C4-2B (cell line): ENCODE results near the gene INPP4B.

Experiments used
- H3K27ac ChIP-seq: fragments of 450-650 bp; 2 replicates; pipeline ENCODE4 v1.5.1; 2017
- ZFX ChIP-seq: fragments of 450-650 bp; IDR thresholded peaks from 2 replicates; pipeline ENCODE4 v1.6.1; 2017
- TF ChIP-seq, protein P1 (sequence below): fragments of 450-650 bp; conservative IDR thresholded peaks from 2 replicates; pipeline ENCODE4 v1.5.1; 2017; ENCODE audit warnings: mild to moderate bottlenecking

INPP4B gene

DNA sequence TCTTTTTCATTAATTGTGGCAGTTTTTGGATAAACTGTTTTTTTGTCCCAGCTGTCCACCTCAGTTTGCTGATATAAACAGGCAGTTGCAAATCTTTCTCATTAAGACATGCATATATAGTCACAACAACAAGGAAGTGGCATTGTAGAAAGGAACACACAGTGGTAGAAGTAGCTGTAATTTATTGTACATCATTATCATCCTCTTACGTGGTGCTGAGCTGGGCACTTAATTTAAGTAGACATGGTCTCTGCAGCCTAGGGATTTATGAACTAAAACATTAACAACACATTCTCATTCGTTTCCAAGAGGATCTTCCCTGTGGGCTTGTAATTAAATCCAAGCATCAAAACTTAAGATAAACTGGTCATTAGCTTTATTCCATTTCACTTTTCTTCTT lies 500.2 kb downstream of the INPP4B start:
- TF ChIP-seq, protein P1, sequence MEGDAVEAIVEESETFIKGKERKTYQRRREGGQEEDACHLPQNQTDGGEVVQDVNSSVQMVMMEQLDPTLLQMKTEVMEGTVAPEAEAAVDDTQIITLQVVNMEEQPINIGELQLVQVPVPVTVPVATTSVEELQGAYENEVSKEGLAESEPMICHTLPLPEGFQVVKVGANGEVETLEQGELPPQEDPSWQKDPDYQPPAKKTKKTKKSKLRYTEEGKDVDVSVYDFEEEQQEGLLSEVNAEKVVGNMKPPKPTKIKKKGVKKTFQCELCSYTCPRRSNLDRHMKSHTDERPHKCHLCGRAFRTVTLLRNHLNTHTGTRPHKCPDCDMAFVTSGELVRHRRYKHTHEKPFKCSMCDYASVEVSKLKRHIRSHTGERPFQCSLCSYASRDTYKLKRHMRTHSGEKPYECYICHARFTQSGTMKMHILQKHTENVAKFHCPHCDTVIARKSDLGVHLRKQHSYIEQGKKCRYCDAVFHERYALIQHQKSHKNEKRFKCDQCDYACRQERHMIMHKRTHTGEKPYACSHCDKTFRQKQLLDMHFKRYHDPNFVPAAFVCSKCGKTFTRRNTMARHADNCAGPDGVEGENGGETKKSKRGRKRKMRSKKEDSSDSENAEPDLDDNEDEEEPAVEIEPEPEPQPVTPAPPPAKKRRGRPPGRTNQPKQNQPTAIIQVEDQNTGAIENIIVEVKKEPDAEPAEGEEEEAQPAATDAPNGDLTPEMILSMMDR: no peak
- TF ChIP-seq ZFX: no peak
- no peak overlapping the region for H3K27ac ChIP-seq

DNA sequence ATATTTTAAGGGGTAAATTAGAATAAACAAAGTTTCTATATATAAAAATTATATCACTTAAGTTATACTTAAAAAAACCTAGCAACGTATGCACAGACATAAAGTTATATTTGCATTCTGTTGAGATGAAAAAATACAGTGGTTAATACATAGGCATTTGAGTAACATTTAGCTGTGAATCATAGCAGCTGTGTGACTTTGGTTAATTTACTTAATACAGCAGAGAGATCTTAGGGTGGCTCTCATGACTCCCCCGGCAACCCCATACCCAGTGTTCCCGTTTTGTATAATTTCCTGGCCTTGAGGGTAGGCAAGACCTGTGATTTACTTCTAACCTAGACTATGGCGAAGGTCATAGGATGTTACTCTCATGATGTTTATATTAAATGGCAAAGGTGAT lies 504.8 kb downstream of the INPP4B start:
- H3K27ac ChIP-seq: no peak overlapping the region
- no peak for TF ChIP-seq ZFX
- TF ChIP-seq, protein P1: no peak

DNA sequence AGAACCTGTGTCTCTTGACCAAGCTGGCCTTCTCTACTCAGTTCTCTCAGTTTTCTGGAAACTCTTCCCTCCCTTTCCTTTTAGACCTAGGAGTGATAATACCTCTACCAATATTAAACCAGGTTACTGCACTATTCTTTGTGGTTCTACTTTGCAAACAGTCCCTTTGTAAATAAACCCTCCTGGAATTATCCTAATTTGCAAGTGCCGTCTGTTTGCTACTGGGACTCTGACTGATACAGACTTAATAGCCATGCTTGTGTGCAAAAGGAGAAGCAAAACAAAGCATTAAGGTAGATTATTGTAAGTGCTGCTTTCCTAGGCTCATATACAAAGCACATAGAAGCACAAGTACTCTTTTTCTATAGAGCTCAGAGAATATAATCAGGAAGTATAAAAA lies 507.0 kb downstream of the INPP4B start:
- TF ChIP-seq ZFX: no peak
- no peak overlapping the region for H3K27ac ChIP-seq

DNA sequence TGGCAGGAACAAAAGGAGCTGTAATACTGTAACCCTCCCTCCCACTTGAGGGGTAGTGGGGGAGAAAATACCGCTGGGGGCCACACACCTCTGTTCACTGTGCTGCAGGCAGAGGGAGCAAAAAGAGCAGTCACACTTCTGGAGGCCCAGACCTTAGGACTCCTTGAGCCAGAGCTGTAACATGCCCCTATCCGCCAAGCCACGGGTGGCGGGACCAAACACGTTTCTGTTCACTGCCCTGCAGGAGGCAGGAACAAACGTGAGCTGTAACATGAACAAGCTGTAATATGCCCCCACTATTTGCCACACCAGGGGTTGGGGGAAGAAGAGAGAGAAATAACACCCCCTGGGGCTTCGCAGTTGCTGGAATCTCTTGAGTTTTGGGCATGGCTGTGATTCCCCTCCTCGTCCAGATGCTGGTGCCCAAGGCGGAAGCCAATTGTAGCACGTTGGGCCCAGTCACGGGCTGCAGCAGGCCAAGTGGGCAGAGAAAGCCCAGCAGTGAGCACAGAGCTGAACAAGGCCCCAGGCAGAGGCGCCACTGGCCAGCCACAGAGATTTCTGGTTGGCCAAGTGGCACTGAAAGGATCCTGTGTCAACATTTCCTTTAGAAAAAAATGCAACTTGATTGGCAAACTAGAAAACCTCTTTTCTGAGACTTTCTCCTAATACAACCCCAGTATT lies 509.7 kb downstream of the INPP4B start:
- no peak overlapping the region for H3K27ac ChIP-seq
- TF ChIP-seq, protein P1: no peak
- TF ChIP-seq ZFX: no peak

DNA sequence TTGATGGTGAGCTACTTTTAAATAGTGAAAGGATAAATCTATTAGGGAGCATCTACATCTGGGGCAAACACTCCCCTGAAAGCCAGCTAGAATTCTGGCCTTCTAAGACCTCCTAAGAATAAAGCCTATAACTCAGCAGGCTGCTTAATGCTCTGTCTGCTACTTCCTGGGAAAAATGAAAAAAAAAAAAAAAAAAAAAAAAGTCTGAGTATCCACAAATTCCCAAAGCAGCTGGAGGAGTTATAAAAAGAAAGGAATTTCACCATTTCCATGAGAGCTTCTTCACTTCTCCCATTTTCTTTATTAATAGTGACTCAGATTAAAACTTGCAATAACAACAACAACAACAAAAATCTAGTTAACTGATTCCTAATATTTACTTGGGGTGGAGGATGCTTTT lies 511.2 kb downstream of the INPP4B start:
- TF ChIP-seq, protein P1: no peak
- TF ChIP-seq ZFX: no peak
- no peak overlapping the region for H3K27ac ChIP-seq

DNA sequence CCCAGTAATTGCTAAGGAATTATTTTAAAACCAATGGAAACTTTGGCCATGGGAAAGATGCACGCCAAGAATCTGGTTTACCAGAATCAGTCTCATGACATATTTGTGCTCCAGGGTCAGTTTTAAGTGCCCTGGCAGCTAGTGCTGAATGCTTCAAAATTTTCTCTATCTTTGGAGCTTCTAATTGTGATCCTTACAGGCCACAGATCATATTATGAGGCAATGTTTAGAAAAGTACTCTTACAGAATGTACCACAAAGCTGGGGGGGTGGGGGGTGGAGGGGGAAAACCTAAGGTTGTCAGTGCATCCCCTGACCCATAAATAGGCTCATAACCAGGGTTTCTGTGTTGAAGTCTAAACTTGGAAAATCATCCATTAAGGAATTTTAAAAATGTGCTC lies 514.5 kb downstream of the INPP4B start:
- TF ChIP-seq ZFX: no peak
- TF ChIP-seq, protein P1: no peak

DNA sequence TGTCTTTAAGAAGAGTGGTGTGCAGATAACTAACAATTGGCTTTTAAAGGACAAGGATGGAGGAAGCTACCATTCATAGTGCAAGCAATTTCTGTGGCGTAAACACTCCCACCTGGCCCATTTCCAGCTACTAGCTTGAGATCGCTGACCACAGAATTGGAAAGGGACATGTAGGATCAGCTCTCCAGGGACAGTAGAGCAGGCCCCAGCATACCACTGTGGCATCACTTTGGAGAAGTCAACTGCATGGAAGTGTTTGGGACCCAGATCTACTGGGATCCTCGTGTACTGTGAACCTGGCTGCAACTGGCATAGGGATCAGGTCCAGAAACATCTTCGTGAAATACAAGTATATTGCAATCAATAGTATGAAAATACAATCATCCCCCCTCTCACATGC lies 515.0 kb downstream of the INPP4B start:
- TF ChIP-seq, protein P1: no peak
- TF ChIP-seq ZFX: no peak
- no peak overlapping the region for H3K27ac ChIP-seq

More for the DNA sequence above, 514.5 kb downstream of the INPP4B start:
- H3K27ac ChIP-seq: no peak overlapping the region

DNA sequence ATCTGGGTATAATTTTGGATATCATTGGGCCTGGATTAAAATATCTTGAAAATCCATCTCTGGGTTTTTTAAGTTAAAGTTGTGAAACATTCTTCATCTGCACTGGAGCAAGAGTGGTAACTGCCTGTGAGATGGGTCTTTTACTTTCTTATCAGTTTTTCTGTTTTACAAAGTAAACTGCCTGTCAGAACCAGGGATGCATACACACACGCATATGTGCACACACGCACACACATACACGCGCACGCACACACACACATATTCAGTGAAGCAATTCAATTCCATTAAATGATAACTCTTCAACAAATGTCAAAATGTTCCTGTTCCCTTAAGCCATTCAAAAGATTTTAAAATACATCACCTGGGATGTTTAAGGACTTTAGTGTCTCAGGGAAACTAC lies 515.8 kb downstream of the INPP4B start:
- TF ChIP-seq, protein P1: no peak
- no peak for TF ChIP-seq ZFX
- no peak overlapping the region for H3K27ac ChIP-seq
